SK-N-SH (cell line): ENCODE results near the gene SSBP1. TPM values are rescaled to one million over a fixed set of nuclear protein-coding genes. Genes with fewer than 3 reads are reported as not detected.
A peak's percentile ranks its signal among the peaks of the same experiment; 100 is the strongest.

Experiments
- CTCF ChIA-PET: fragments of 300-600, 350-600 bp; formaldehyde crosslinking; extraction: SDS; loops from one replicate; lab custom pipeline; 2021; lab: Yijun Ruan, JAX
- POLR2A ChIA-PET: fragments of 350-600 bp; sonication (Branson Sonifier 250); formaldehyde crosslinking; extraction: SDS; loops from one replicate; lab custom pipeline; 2020; ENCODE audit warnings: antibody characterized with exemption, inconsistent platforms; lab: Yijun Ruan, JAX
- DNase-seq: peaks from one replicate; pipeline ENCODE4 v3.0.0; 2012
- H2AFZ ChIP-seq: fragments of 200-600 bp; sonication (generic); 2 replicates; pipeline ENCODE4 v1.8.1; 2016; ENCODE audit warnings: antibody characterized with exemption, mild to moderate bottlenecking, low read depth
- H3F3A ChIP-seq: fragments of 200-600 bp; sonication (generic); replicated peaks from 2 replicates; pipeline ENCODE3; 2016; ENCODE audit warnings: antibody characterized with exemption, mild to moderate bottlenecking; ENCODE audit not compliant: insufficient read depth
- H3K27ac ChIP-seq, 2 experiments: fragments of 200-500 bp in 1 of 2; fragments of 200-600 bp in 1 of 2; sonication (Bioruptor generic) in 1 of 2; sonication (generic), shearing (Covaris generic) in 1 of 2; 2 replicates each; pipeline versions ENCODE4 v1.5.1 to v1.6.1; 2014 to 2016; ENCODE audit warnings: low read depth in 2 of 2, inconsistent platforms in 1 of 2, low read length in 1 of 2, mild to moderate bottlenecking in 1 of 2, mixed read lengths in 1 of 2
- H3K27me3 ChIP-seq: fragments of 200-600 bp; sonication (generic), shearing (Covaris generic); 2 replicates; pipeline ENCODE4 v1.6.1; 2016; ENCODE audit warnings: mixed run types; ENCODE audit not compliant: insufficient read depth
- H3K36me3 ChIP-seq, 2 experiments: fragments of 200-500 bp in 1 of 2; fragments of 200-600 bp in 1 of 2; sonication (Bioruptor generic) in 1 of 2; sonication (generic) in 1 of 2; replicated peaks in 1 of 2; 2 replicates each; pipeline versions ENCODE3 to v1.5.1; 2014 to 2016; ENCODE audit warnings: low read length in 1 of 2, mild to moderate bottlenecking in 1 of 2; ENCODE audit not compliant: insufficient read depth in 2 of 2, control insufficient read depth in 1 of 2
- H3K4me1 ChIP-seq, 2 experiments: fragments of 200-500 bp in 1 of 2; fragments of 200-600 bp in 1 of 2; sonication (Bioruptor generic) in 1 of 2; sonication (generic), shearing (Covaris generic) in 1 of 2; 2 replicates each; pipeline versions ENCODE4 v1.5.1 to v1.6.1; 2014 to 2016; ENCODE audit warnings: low read depth in 1 of 2, low read length in 1 of 2, mixed run types in 1 of 2; ENCODE audit not compliant: insufficient read depth in 2 of 2, control insufficient read depth in 1 of 2
- H3K4me2 ChIP-seq: fragments of 200-600 bp; sonication (generic), shearing (Covaris generic); 2 replicates; pipeline ENCODE4 v1.6.1; 2017; ENCODE audit warnings: mixed run types
- H3K4me3 ChIP-seq, 2 experiments: fragments of 200-500 bp in 1 of 2; fragments of 200-600 bp in 1 of 2; sonication (Bioruptor generic) in 1 of 2; sonication (generic), shearing (Covaris generic) in 1 of 2; 2 replicates each; pipeline versions ENCODE4 v1.5.1 to v1.8.1; 2014 to 2016; ENCODE audit warnings: low read depth in 2 of 2, inconsistent platforms in 1 of 2, low read length in 1 of 2, mild to moderate bottlenecking in 1 of 2, mixed read lengths in 1 of 2, moderate library complexity in 1 of 2
- H3K79me2 ChIP-seq: fragments of 200-600 bp; sonication (generic); 2 replicates; pipeline ENCODE4 v1.8.1; 2017; ENCODE audit warnings: mild to moderate bottlenecking; ENCODE audit not compliant: insufficient read depth
- H3K9ac ChIP-seq: fragments of 200-600 bp; sonication (generic); 2 replicates; pipeline ENCODE4 v1.6.1; 2017; ENCODE audit warnings: mixed run types
- H3K9me2 ChIP-seq: fragments of 200-600 bp; sonication (generic); 2 replicates; pipeline ENCODE4 v1.6.1; 2017; ENCODE audit warnings: mixed run types
- H3K9me3 ChIP-seq: fragments of 200-600 bp; sonication (generic); 2 replicates; pipeline ENCODE4 v1.6.1; 2017; ENCODE audit warnings: mixed run types, mild to moderate bottlenecking, moderate library complexity
- H4K20me1 ChIP-seq: fragments of 200-600 bp; sonication (generic); 2 replicates; pipeline ENCODE4 v1.6.1; 2017; ENCODE audit warnings: mild to moderate bottlenecking, mixed run types; ENCODE audit not compliant: insufficient read depth
- CHD2 ChIP-seq: fragments of 150-350 bp; IDR thresholded peaks from 2 replicates; pipeline ENCODE4 v1.6.1; 2018; ENCODE audit warnings: low read length; ENCODE audit not compliant: partially characterized antibody
- EP300 ChIP-seq, 2 experiments: IDR thresholded peaks; 2 replicates each; pipeline versions ENCODE4 v1.4.0 to v1.6.1; 2012; ENCODE audit warnings: borderline replicate concordance in 1 of 2, low read depth in 1 of 2, low read length in 1 of 2
- GABPA ChIP-seq: IDR thresholded peaks from 2 replicates; pipeline ENCODE4 v1.4.0; 2012; ENCODE audit warnings: low read depth, mild to moderate bottlenecking
- IRF3 ChIP-seq: fragments of 150-350 bp; IDR thresholded peaks from 2 replicates; pipeline ENCODE4 v1.6.1; 2016; ENCODE audit warnings: mild to moderate bottlenecking, low read depth, low read length
- MEF2A ChIP-seq: IDR thresholded peaks from 2 replicates; pipeline ENCODE4 v1.4.0; 2012; ENCODE audit warnings: low read depth, borderline replicate concordance
- MXI1 ChIP-seq: IDR thresholded peaks from 2 replicates; pipeline ENCODE4 v1.6.1; 2012; ENCODE audit warnings: mild to moderate bottlenecking, low read depth, low read length, improper control_type of control experiment
- NRF1 ChIP-seq: IDR thresholded peaks from 2 replicates; pipeline ENCODE4 v1.6.1; 2012; ENCODE audit warnings: low read depth, mild to moderate bottlenecking, low read length
- PBX3 ChIP-seq: IDR thresholded peaks from 2 replicates; pipeline ENCODE4; 2012
- POLR2AphosphoS5 ChIP-seq: IDR thresholded peaks from 2 replicates; pipeline ENCODE4 v1.6.1; 2012; ENCODE audit warnings: low read depth, low read length
- RAD21 ChIP-seq: IDR thresholded peaks from 2 replicates; pipeline ENCODE4 v1.6.1; 2012; ENCODE audit warnings: mild to moderate bottlenecking, low read length
- RFX5 ChIP-seq: IDR thresholded peaks from 2 replicates; pipeline ENCODE4 v1.6.1; 2012; ENCODE audit warnings: mild to moderate bottlenecking, improper control_type of control experiment, low read length
- RXRA ChIP-seq: IDR thresholded peaks from 2 replicates; pipeline ENCODE4 v1.4.0; 2012; ENCODE audit warnings: low read depth, mild to moderate bottlenecking, borderline replicate concordance
- SIN3A ChIP-seq: IDR thresholded peaks from 2 replicates; pipeline ENCODE4 v1.6.1; 2012; ENCODE audit warnings: low read depth, mild to moderate bottlenecking, low read length, moderate library complexity, borderline replicate concordance
- SMC3 ChIP-seq: IDR thresholded peaks from 2 replicates; pipeline ENCODE4 v1.6.1; 2012; ENCODE audit warnings: low read depth, low read length, improper control_type of control experiment
- TAF1 ChIP-seq: IDR thresholded peaks from 2 replicates; pipeline ENCODE4 v1.6.1; 2012; ENCODE audit warnings: low read depth, mild to moderate bottlenecking, low read length, moderate library complexity, borderline replicate concordance
- USF1 ChIP-seq: IDR thresholded peaks from 2 replicates; pipeline ENCODE4 v1.4.0; 2012; ENCODE audit warnings: low read depth, borderline replicate concordance
- ZBTB33 ChIP-seq: IDR thresholded peaks from 2 replicates; pipeline ENCODE4 v1.4.0; 2012; ENCODE audit warnings: low read depth, borderline replicate concordance
- WGBS: methylation state at CpG from one replicate; pipeline ENCODE4 v1.1.6; 2017; ENCODE audit warnings: low lambda C conversion rate; 5-methylcytosine and 5-hydroxymethylcytosine counted together
- polyA plus RNA-seq, 3 experiments: library from polyadenylated mRNA; depleted of rRNA; stranded (reverse); fragments of >200 nt; gene quantifications; 2 replicates each; pipeline ENCODE4 v1.2.3, GENCODE V29; 2012

SSBP1 gene
- polyA plus RNA-seq, 1 of the 3 experiments (the other 2 are of a cell fraction), result 212 TPM

GRCh38 chr7:141700848-141701371 is 37.2 kb upstream of the SSBP1 start:
- Histone ChIP-seq H3K79me2 (peaks cover 47% of the 10 kb centered on the region), H3K9ac (peak overlapping the region; percentile 38; the same call in 1 of the 2 replicates), H3K4me2 (peak overlapping the region; percentile 76), H3K4me1 (peaks cover 16 to 18% of the 10 kb centered on the region in 2 experiments; a peak in 3 of 4 replicates), H3K27ac (peak overlapping the region in 1 of 2 experiments; percentile 1; a peak in 1 of 4 replicates), H3K36me3 (no peaks in the 10 kb centered on the region), H3K9me2 (no peaks in the 10 kb centered on the region), H3K9me3 (no peaks in the 10 kb centered on the region), H3F3A (peaks cover 9% of the 10 kb centered on the region), H3K27me3 (no peaks in the 10 kb centered on the region), H3K4me3 (peak overlapping the region; percentile 65 to 81), H2AFZ (no peak overlapping the region), H4K20me1 (peaks cover 29% of the 10 kb centered on the region)
- ChIA-PET CTCF (interaction anchor here (0.6 to 4.2 kb wide), 12 partner anchors 12 to 688 kb away, joined by 3 to 25 read pairs (median 4); partner anchors contain the start of genes MRPS33 and SSBP1), POLR2A (no interaction called here)
- no peak for TF ChIP-seq ZBTB33
- TF ChIP-seq CHD2, result no peak
- TF ChIP-seq EP300 (IDR thresholded peaks at IDR 0.05; ENCODE audit: borderline replicate concordance in 1 of 2, low read depth in 1 of 2, low read length in 1 of 2), result no peak
- no peak for TF ChIP-seq RXRA
- TF ChIP-seq SIN3A, result no peak
- TF ChIP-seq NRF1, result no peak
- TF ChIP-seq POLR2AphosphoS5, result no peak
- TF ChIP-seq MEF2A, result no peak
- TF ChIP-seq PBX3, result no peak
- TF ChIP-seq IRF3, result no peak
- no peak for TF ChIP-seq USF1
- TF ChIP-seq GABPA, result no peak
- no peak for TF ChIP-seq RAD21
- no peak for TF ChIP-seq TAF1
- no peak for TF ChIP-seq MXI1
- no peak for TF ChIP-seq RFX5
- TF ChIP-seq SMC3, result no peak
- 36% methylated on average over 20 of the region's 20 CpGs for WGBS
- peak; percentile 36 for DNase-seq
